Motor neuron (in vitro differentiated cells): ENCODE data around the gene TRIOBP. TPM values are rescaled to one million over a fixed set of nuclear protein-coding genes. Genes with fewer than 3 reads are reported as not detected.

Experiments used
- total RNA-seq, 8 experiments: library from RNA; unstranded; fragments of 300-600 nt; gene quantifications; 2 replicates each; pipeline versions ENCODE4 v1.2.3 to v1.2.4, GENCODE V29; 2022

The TRIOBP gene
- total RNA-seq, 8 experiments from 2014 or later: 13.8 to 56.2 (median 25.3) TPM

Other genes with a start within 250 kb of the TRIOBP start
- gene MFNG, start 210.7 kb upstream of the TRIOBP start, total RNA-seq: 1 to 10 TPM in 4 of 8 experiments, not detected in 4; 2.5 to 8.6 (median 6.9) TPM
- gene CARD10, start 177.6 kb upstream of the TRIOBP start, total RNA-seq: 1 to 10 TPM; 1.1 to 7.5 (median 2.0) TPM
- gene CDC42EP1, start 136.6 kb upstream of the TRIOBP start, total RNA-seq: 10 to 100 TPM in 3 of 8 experiments, 1 to 10 TPM in 5; 3.5 to 38.6 (median 8.7) TPM
- gene LGALS2, start 117.0 kb upstream of the TRIOBP start, total RNA-seq: under 1 TPM in 2 of 8 experiments, not detected in 6; 0.57 to 0.97 TPM
- 10 to 100 TPM; 25.1 to 76.1 (median 34.1) TPM for gene GGA1, start 88.2 kb upstream of the TRIOBP start, total RNA-seq
- gene SH3BP1, start 57.4 kb upstream of the TRIOBP start, total RNA-seq: 10 to 100 TPM in 1 of 8 experiments, 1 to 10 TPM in 6, under 1 TPM in 1; 0.87 to 17.3 (median 3.3) TPM
- 10 to 100 TPM; 11.3 to 62.8 (median 50.0) TPM for gene PDXP, start 38.3 kb upstream of the TRIOBP start, total RNA-seq
- 1,000 to 10,000 TPM in 1 of 8 experiments, 100 to 1,000 TPM in 4, 10 to 100 TPM in 3; 23.1 to 1,188 (median 160) TPM for gene LGALS1, start 21.4 kb upstream of the TRIOBP start, total RNA-seq
- gene NOL12, start 10.7 kb upstream of the TRIOBP start, total RNA-seq: 10 to 100 TPM; 16.4 to 41.8 (median 26.6) TPM
- gene GCAT, start 110.9 kb downstream of the TRIOBP start, total RNA-seq: 10 to 100 TPM; 10.6 to 41.6 (median 14.6) TPM
- not detected for gene GALR3, start 126.3 kb downstream of the TRIOBP start, total RNA-seq
- gene ANKRD54, start 147.3 kb downstream of the TRIOBP start, total RNA-seq: 10 to 100 TPM; 12.3 to 56.7 (median 30.9) TPM
- gene EIF3L, start 152.4 kb downstream of the TRIOBP start, total RNA-seq: 1,000 to 10,000 TPM in 2 of 8 experiments, 100 to 1,000 TPM in 6; 381 to 1,095 (median 566) TPM
- 10 to 100 TPM; 14.5 to 42.2 (median 19.7) TPM for gene MICALL1, start 209.2 kb downstream of the TRIOBP start, total RNA-seq